BLaER1 (cell line): ENCODE measurements around the gene GGTA1.

Experiments used
- H3K27ac ChIP-seq: shearing (Covaris generic); formaldehyde crosslinking; 2 replicates; pipeline ENCODE4 v1.8.1; 2022
- H3K27me3 ChIP-seq: shearing (Covaris generic); formaldehyde crosslinking; 2 replicates; pipeline ENCODE4 v1.8.1; 2022
- H3K36me3 ChIP-seq: shearing (Covaris generic); formaldehyde crosslinking; 2 replicates; pipeline ENCODE4 v1.8.1; 2022
- H3K4me1 ChIP-seq: shearing (Covaris generic); formaldehyde crosslinking; 2 replicates; pipeline ENCODE4 v1.8.1; 2022
- H3K4me2 ChIP-seq: shearing (Covaris generic); formaldehyde crosslinking; 2 replicates; pipeline ENCODE4 v1.8.1; 2022
- H3K4me3 ChIP-seq: shearing (Covaris generic); formaldehyde crosslinking; 2 replicates; pipeline ENCODE4 v1.8.1; 2022
- H3K9ac ChIP-seq: shearing (Covaris generic); formaldehyde crosslinking; 2 replicates; pipeline ENCODE4 v1.8.1; 2022
- H3K9me3 ChIP-seq: shearing (Covaris generic); formaldehyde crosslinking; 2 replicates; pipeline ENCODE4 v1.8.1; 2022
- H4K20me1 ChIP-seq: shearing (Covaris generic); formaldehyde crosslinking; 2 replicates; pipeline ENCODE4 v1.8.1; 2022
- Cebpa-rat ChIP-seq: shearing (Covaris generic); IDR thresholded peaks from 2 replicates; pipeline ENCODE4 v1.8.1; 2022

The GGTA1 gene

DNA sequence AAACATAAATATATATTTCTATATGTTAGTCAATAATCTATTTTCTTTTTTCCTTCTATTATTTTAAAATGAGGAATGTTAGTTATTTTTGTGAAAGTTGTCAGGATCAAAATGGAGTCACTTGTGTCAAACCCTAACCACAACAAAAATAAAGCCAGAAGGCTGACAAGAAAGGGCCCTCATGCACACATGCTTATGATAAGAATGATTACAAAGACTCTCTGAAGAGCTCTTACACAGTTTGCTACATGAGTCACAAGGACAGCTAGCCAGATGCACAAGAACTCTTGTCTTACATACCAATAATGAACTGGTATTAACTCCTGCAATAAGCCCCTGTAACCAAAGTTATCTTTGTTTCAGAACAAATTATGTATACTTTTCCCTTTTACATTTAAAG, 64.7 kb downstream of the GGTA1 start:
- H3K9ac ChIP-seq = no peak overlapping the region
- H3K4me1 ChIP-seq = peaks cover 6% of the 10 kb centered on the region; the same call in 1 of the 2 replicates
- H3K4me2 ChIP-seq = no peak overlapping the region
- no peaks in the 10 kb centered on the region for H3K36me3 ChIP-seq
- H3K27ac ChIP-seq = no peak overlapping the region
- TF ChIP-seq Cebpa-rat = no peak
- no peaks in the 10 kb centered on the region for H3K27me3 ChIP-seq
- H3K9me3 ChIP-seq = no peaks in the 10 kb centered on the region
- no peaks in the 10 kb centered on the region for H4K20me1 ChIP-seq
- H3K4me3 ChIP-seq = no peak overlapping the region

DNA sequence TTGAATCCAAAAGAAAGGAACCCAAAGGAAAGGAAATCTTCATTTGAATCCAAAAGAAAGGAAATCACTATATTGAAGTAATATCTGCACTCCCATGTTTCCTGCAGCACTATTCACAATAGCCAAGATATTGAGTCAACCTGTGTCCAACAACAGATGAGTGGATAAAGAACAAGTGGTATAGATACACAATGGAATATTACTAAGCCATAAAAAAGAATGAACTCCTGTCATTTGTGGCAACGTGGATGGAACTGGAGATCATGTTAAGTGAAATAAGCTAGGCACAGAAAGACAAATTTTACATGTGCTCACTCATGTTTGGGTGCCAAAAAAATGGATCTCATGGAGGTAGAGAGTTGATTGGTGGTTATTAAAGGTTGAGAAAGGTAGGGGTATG, 71.7 kb downstream of the GGTA1 start:
- no peak for TF ChIP-seq Cebpa-rat
- peaks cover 8% of the 10 kb centered on the region for H3K9me3 ChIP-seq
- no peak overlapping the region for H3K4me3 ChIP-seq
- H3K36me3 ChIP-seq = no peaks in the 10 kb centered on the region
- H4K20me1 ChIP-seq = no peaks in the 10 kb centered on the region
- no peak overlapping the region for H3K4me2 ChIP-seq
- no peak overlapping the region for H3K9ac ChIP-seq
- no peaks in the 10 kb centered on the region for H3K4me1 ChIP-seq
- H3K27ac ChIP-seq = no peak overlapping the region
- H3K27me3 ChIP-seq = no peaks in the 10 kb centered on the region

DNA sequence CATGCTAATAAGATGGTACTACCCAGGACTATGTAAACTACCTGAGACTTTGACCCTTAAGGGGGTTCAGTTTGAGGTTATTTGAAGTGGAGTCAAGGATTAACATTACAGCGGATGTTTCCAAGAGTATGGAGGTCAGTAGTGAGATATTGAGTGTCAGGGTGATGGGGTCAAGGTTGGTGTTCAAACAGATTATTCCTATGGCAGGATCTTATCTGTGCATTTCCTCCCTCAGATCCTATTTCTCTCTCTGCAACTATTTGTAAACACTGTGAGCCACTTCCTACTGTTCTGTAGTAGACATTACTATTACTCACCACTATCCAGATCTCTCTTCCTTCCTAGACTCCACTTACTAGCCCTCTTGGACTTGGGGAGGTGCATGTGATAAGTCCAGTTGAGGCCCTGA, 75.6 kb downstream of the GGTA1 start:
- no peaks in the 10 kb centered on the region for H3K27me3 ChIP-seq
- no peak for TF ChIP-seq Cebpa-rat
- no peak overlapping the region for H3K9ac ChIP-seq
- no peaks in the 10 kb centered on the region for H3K36me3 ChIP-seq
- no peak overlapping the region for H3K27ac ChIP-seq
- H3K4me3 ChIP-seq = no peak overlapping the region
- peaks cover 13% of the 10 kb centered on the region for H3K4me1 ChIP-seq
- H4K20me1 ChIP-seq = no peaks in the 10 kb centered on the region
- H3K9me3 ChIP-seq = peaks cover 22% of the 10 kb centered on the region
- no peak overlapping the region for H3K4me2 ChIP-seq

DNA sequence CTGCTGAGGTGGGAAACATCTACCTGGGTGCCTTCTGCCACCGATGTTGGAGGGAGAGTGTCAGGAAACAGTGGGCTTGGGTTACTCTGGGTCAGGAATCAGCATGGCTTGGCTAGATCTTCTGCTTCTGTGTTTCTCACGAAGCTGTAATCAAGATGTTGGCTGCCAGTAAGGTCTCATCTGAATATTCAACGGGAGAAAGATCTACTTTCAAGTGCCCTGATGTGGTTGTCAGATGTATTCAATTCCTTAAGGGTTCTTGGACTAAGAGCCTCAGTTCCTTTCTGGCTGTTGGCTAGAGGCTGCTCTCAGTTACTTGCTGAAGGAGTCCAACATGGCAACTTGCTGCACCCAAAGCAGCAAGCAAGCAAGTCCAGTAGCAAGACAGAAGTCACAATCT, 87.7 kb downstream of the GGTA1 start:
- Histone ChIP-seq H3K27ac (no peak overlapping the region), H3K4me2 (no peak overlapping the region), H4K20me1 (no peaks in the 10 kb centered on the region), H3K36me3 (no peaks in the 10 kb centered on the region), H3K4me3 (no peak overlapping the region), H3K27me3 (no peaks in the 10 kb centered on the region), H3K4me1 (no peaks in the 10 kb centered on the region), H3K9me3 (peaks cover under 1% of the 10 kb centered on the region; the same call in 1 of the 2 replicates), H3K9ac (no peak overlapping the region)
- TF ChIP-seq Cebpa-rat = no peak

DNA sequence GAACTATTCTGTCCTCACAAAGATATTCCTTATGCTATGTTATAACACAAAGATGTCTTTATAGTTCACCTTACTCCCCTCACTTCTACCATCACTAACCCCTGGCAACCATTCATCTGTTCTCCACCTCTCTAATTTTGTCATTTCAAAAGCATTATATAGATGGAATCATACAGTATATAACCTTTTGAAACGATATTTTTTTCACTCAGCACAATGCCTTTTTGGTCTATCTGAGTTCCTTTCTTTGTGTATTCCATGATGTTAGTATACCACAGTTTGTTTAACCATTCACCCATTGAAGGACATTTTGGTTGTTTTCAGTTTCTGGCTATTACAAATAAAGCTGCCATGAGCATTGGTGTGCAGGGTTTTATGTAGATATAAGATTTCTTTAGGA, 93.7 kb downstream of the GGTA1 start:
- TF ChIP-seq Cebpa-rat = no peak
- no peak overlapping the region for H3K4me3 ChIP-seq
- H3K27me3 ChIP-seq = no peaks in the 10 kb centered on the region
- no peak overlapping the region for H3K4me2 ChIP-seq
- H3K27ac ChIP-seq = no peak overlapping the region
- no peaks in the 10 kb centered on the region for H4K20me1 ChIP-seq
- no peak overlapping the region for H3K9ac ChIP-seq
- peaks cover 26% of the 10 kb centered on the region for H3K9me3 ChIP-seq
- H3K36me3 ChIP-seq = no peaks in the 10 kb centered on the region
- H3K4me1 ChIP-seq = no peaks in the 10 kb centered on the region
